Endodermal cell (in vitro differentiated cells): ENCODE measurements around the gene SPX. TPM values are rescaled to one million over a fixed set of nuclear protein-coding genes. Genes with fewer than 3 reads are reported as not detected.

Experiments
- DNase-seq: peaks from one replicate; pipeline ENCODE4 v3.0.0-alpha.2; 2017
- H3K27ac ChIP-seq: 2 replicates; pipeline ENCODE4 v1.5.1; 2013; ENCODE audit warnings: mild to moderate bottlenecking, low read depth, low read length, moderate library complexity
- H3K27me3 ChIP-seq: 2 replicates; pipeline ENCODE4 v1.6.1; 2013; ENCODE audit warnings: mild to moderate bottlenecking, low read length, moderate library complexity; ENCODE audit not compliant: insufficient read depth, control insufficient read depth, poor library complexity, severe bottlenecking
- H3K36me3 ChIP-seq: 2 replicates; pipeline ENCODE4 v1.7.0; 2013; ENCODE audit warnings: mild to moderate bottlenecking, low read length, moderate library complexity; ENCODE audit not compliant: control insufficient read depth, insufficient read depth
- H3K4me1 ChIP-seq: one replicate; pipeline ENCODE4 v1.7.0; 2013; ENCODE audit warnings: low read length; ENCODE audit not compliant: control insufficient read depth, insufficient read depth
- H3K4me3 ChIP-seq: 2 replicates; pipeline ENCODE4 v1.5.1; 2013; ENCODE audit warnings: mild to moderate bottlenecking, low read length, moderate library complexity
- H3K9ac ChIP-seq: 2 replicates; pipeline ENCODE4 v1.6.1; 2013; ENCODE audit warnings: mild to moderate bottlenecking, low read length, moderate library complexity; ENCODE audit not compliant: poor library complexity, severe bottlenecking; ENCODE audit errors: extremely low read depth
- H3K9me3 ChIP-seq: 2 replicates; pipeline ENCODE4 v1.6.1; 2013; ENCODE audit warnings: mild to moderate bottlenecking, low read length, moderate library complexity; ENCODE audit not compliant: control insufficient read depth
- H3K27ac Mint-ChIP-seq: 2 replicates; pipeline ENCODE4 v1.8.0; 2020; ENCODE audit warnings: mixed read lengths
- H3K27me3 Mint-ChIP-seq: 2 replicates; pipeline ENCODE4 v1.8.0; 2021; ENCODE audit warnings: mild to moderate bottlenecking, mixed read lengths; ENCODE audit not compliant: insufficient read depth
- H3K36me3 Mint-ChIP-seq: 2 replicates; pipeline ENCODE4 v1.8.0; 2020; ENCODE audit warnings: low read depth, mixed read lengths
- H3K4me1 Mint-ChIP-seq: 2 replicates; pipeline ENCODE4 v1.8.0; 2020; ENCODE audit warnings: mixed read lengths
- H3K4me3 Mint-ChIP-seq: 2 replicates; pipeline ENCODE4 v1.8.0; 2020; ENCODE audit warnings: mild to moderate bottlenecking, moderate library complexity, mixed read lengths
- H3K9me3 Mint-ChIP-seq: 2 replicates; pipeline ENCODE4 v1.8.0; 2020; ENCODE audit warnings: mild to moderate bottlenecking, mixed read lengths
- CTCF ChIP-seq: fragments of 200-600 bp; sonication (generic); conservative IDR thresholded peaks from 2 replicates; pipeline ENCODE4 v1.5.0; 2021; ENCODE audit warnings: antibody characterized with exemption, mild to moderate bottlenecking
- WGBS, 2 experiments: methylation state at CpG; one replicate each; pipeline versions ENCODE4 v1.1.5 to v1.1.7; 2013; ENCODE audit warnings: missing lambda C conversion rate in 2 of 2, mixed read lengths in 1 of 2; ENCODE audit not compliant: insufficient coverage in 1 of 2, insufficient read length in 1 of 2; 5-methylcytosine and 5-hydroxymethylcytosine counted together
- total RNA-seq, 2 donors: library from RNA; stranded (reverse); fragmentation: NEBNext Ultra II Directional in 1 of 2; extraction: Animal tissue kit (Norgen Biotek cat#: 25700) in 1 of 2; gene quantifications; 2 replicates in 1 of 2; 3 replicates in 1 of 2; pipeline ENCODE4 v1.2.1, GENCODE V29; 2021

SPX gene
- total RNA-seq, 2 donors from 2014 or later: 0.38 to 0.48 TPM

GRCh38 chr12:21552635-21553328, 26.7 kb downstream of the SPX start:
- Histone ChIP-seq H3K27ac (no peak overlapping the region), H3K9ac (no peak overlapping the region), H3K4me3 (no peak overlapping the region), H3K27me3 (no peaks in the 10 kb centered on the region), H3K9me3 (peaks cover 7% of the 10 kb centered on the region), H3K36me3 (no peaks in the 10 kb centered on the region), H3K4me1 (no peaks in the 10 kb centered on the region)
- H3K4me3 Mint-ChIP-seq: no peak overlapping the region
- H3K9me3 Mint-ChIP-seq: peaks cover 8% of the 10 kb centered on the region
- H3K27me3 Mint-ChIP-seq: peaks cover 3% of the 10 kb centered on the region
- H3K4me1 Mint-ChIP-seq: no peaks in the 10 kb centered on the region
- no peak for DNase-seq
- H3K36me3 Mint-ChIP-seq: no peaks in the 10 kb centered on the region
- TF ChIP-seq CTCF: no peak
- WGBS, 2 experiments: 71 to 78% methylated on average over 4 to 6 of the region's 6 CpGs
- H3K27ac Mint-ChIP-seq: no peak overlapping the region

- no peak overlapping the region for H3K9ac ChIP-seq
- H3K4me3 ChIP-seq: no peak overlapping the region
- peaks cover 8% of the 10 kb centered on the region for H3K9me3 Mint-ChIP-seq
- H3K27me3 ChIP-seq: no peaks in the 10 kb centered on the region
- H3K9me3 ChIP-seq: peaks cover 7% of the 10 kb centered on the region
- DNase-seq: no peak
- H3K27ac Mint-ChIP-seq: no peak overlapping the region
- H3K4me1 Mint-ChIP-seq: no peaks in the 10 kb centered on the region
- H3K4me1 ChIP-seq: no peaks in the 10 kb centered on the region
- H3K36me3 ChIP-seq: no peaks in the 10 kb centered on the region
- H3K27me3 Mint-ChIP-seq: peaks cover 3% of the 10 kb centered on the region
- no peak overlapping the region for H3K27ac ChIP-seq
- TF ChIP-seq CTCF: no peak
- no peaks in the 10 kb centered on the region for H3K36me3 Mint-ChIP-seq
- no peak overlapping the region for H3K4me3 Mint-ChIP-seq
Measured at GRCh38 chr12:21553329-21553675, 27.2 kb downstream of the SPX start.

GRCh38 chr12:21558100-21558679, 32.1 kb downstream of the SPX start:
- no peaks in the 10 kb centered on the region for H3K27me3 ChIP-seq
- no peaks in the 10 kb centered on the region for H3K36me3 Mint-ChIP-seq
- H3K9me3 Mint-ChIP-seq: peaks cover 8% of the 10 kb centered on the region
- DNase-seq: no peak
- 83 to 100% methylated on average over 1 to 7 of the region's 9 CpGs for WGBS, 2 experiments
- H3K36me3 ChIP-seq: no peaks in the 10 kb centered on the region
- TF ChIP-seq CTCF: no peak
- H3K27ac Mint-ChIP-seq: no peak overlapping the region
- H3K9me3 ChIP-seq: peaks cover 7% of the 10 kb centered on the region
- H3K27me3 Mint-ChIP-seq: peaks cover 3% of the 10 kb centered on the region
- H3K27ac ChIP-seq: no peak overlapping the region
- H3K4me3 ChIP-seq: no peak overlapping the region
- H3K9ac ChIP-seq: no peak overlapping the region
- no peaks in the 10 kb centered on the region for H3K4me1 Mint-ChIP-seq
- no peak overlapping the region for H3K4me3 Mint-ChIP-seq
- H3K4me1 ChIP-seq: no peaks in the 10 kb centered on the region
